Measurements from ENCODE around the gene ATP2B2.

Gene ATP2B2

GRCh38 chr3:10455545-10455914 is 49.9 kb downstream of the ATP2B2 start:
- in situ Hi-C loops (cut with HindIII; ENCODE audit: low sequenced_read_pairs), result no loop called here

DNA sequence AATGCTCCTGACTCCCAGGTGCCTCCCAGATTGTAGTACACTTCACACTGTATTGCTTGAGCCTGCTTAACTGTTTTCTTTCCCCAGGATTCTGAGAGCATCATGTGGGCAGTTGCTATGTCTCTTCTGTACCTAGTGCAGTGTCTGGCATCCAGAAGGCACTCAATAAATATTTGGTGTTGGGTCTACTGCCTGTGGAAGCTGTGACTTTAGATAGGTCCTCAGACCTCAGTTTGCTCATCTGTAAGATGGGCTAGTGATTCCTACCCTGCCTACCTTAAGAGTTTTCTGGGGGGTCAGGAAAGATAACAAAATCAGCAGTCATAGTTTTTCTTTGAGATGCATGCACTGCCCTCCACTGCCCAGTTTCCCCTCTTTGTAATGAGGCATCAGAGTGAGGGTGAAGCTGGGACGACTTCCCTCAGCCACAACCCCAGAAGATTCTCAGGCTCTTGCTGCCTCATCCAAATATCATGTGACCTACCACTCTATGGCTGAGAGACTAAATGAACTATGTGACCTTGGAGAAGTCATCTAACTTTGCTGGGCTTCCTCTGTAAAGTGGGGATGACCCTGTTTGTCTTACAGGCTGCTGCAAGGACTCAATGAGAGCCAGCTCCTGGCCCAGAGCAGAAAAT is 50.4 kb downstream of the ATP2B2 start:
- in situ Hi-C loops (cut with HindIII; ENCODE audit: low sequenced_read_pairs), result no loop called here

DNA sequence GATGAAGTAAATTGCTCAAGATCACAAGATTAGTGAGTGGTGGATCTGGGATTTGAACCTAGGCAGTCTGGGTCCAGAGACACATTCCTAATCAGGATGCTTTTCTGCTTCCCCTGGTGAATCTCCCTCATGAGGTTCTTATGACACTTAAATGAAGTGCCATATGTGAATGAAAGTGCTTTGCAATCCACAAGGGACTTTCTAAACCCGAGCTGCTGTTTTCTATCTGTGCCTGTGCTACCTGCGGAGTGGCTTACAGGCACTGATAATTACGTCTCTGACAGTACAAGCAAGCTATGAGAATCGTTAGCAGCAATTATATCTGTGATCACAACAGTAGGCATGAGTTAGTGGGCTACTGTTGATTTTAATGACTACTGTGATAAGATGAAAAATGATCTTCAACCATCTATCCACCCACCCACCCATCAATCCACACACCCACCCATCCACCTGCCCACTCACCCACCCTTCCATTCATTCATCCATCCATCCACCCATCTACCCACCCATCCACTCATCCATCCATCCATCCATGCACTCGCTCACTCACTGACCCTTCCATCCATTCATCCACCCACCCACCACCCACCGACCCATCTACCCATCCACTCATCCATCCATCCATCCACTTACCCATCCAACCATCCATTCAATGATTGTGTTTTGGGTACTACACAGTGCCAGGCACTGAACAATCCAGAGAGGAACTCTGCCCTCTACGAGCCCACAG is 51.8 kb downstream of the ATP2B2 start:
- in situ Hi-C loops (cut with HindIII; ENCODE audit: low sequenced_read_pairs), result no loop called here

GRCh38 chr3:10450494-10451440 is 54.6 kb downstream of the ATP2B2 start:
- in situ Hi-C loops (cut with HindIII; ENCODE audit: low sequenced_read_pairs), result no loop called here

- in situ Hi-C loops (cut with HindIII; ENCODE audit: low sequenced_read_pairs), result no loop called here
Observed at GRCh38 chr3:10449436-10449835, 56.0 kb downstream of the ATP2B2 start.

- in situ Hi-C loops (cut with HindIII; ENCODE audit: low sequenced_read_pairs), result no loop called here
Observed at GRCh38 chr3:10448544-10448943, 56.8 kb downstream of the ATP2B2 start.

DNA sequence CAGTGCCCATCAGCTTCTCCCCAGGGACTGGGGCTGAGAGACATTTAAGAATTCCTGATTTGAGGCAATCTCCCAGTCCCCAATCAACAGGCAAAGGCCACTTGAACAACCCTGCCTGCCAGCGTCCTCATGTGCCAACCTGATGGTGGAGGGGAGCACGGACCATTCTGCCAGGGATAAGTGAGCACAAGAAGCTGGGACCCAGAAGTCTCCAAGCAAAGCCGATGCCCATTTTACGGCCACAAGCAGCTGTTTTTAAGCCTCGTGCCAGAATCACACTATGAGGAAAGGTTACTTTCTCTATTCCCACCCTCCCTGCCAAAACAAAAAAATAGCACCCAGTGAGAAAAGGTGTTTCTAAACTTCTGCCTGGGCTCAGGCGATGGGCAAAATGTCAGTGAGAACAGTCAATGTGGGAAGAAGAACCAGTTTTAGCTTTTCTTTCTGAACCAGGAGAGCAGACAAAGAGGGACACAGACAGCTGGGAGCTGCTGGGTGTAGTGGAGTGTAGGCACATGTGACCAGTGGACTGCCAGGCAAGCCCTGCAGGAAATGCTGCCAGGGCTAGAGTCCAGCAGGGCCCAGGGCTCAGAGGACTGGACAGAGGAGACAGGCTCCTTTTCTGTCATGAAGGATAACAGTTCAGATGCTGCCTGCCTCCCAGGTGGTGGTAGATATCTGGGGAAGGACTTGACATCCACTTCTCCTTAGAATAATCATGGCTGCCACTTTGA is 57.7 kb downstream of the ATP2B2 start:
- in situ Hi-C loops (cut with HindIII; ENCODE audit: low sequenced_read_pairs), result no loop called here

GRCh38 chr3:10447110-10447509 is 58.3 kb downstream of the ATP2B2 start:
- in situ Hi-C loops (cut with HindIII; ENCODE audit: low sequenced_read_pairs), result no loop called here

DNA sequence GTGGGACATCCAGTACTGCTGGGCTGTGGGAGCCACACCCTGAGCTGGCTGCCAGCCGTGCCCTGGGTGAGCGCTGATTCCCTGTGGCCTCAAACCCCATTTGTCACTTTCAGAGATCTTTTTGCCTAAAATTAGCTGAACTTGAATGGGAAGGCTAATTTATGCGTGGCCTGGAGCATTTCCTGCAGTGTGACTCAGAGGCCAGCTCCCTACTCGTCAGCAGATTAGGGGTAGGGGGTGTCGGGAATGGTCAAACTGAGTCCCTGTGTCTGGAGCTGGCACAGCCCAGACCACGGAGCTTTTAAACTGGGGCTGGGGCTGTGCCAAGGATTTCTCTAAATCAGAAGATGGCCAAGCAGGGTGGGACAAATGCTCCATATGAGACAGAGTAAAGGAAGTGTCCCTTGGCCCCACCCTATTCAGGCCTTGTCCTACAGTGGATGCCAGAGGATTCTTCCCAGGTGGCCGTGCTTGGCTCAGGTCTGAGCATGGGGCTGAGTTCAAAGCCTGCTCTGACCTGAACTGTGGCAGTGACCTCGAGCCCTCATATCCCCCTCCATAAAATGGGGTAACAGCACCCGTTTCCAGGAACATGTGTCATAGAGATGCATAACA is 59.7 kb downstream of the ATP2B2 start:
- in situ Hi-C loops (cut with HindIII; ENCODE audit: low sequenced_read_pairs), result no loop called here

DNA sequence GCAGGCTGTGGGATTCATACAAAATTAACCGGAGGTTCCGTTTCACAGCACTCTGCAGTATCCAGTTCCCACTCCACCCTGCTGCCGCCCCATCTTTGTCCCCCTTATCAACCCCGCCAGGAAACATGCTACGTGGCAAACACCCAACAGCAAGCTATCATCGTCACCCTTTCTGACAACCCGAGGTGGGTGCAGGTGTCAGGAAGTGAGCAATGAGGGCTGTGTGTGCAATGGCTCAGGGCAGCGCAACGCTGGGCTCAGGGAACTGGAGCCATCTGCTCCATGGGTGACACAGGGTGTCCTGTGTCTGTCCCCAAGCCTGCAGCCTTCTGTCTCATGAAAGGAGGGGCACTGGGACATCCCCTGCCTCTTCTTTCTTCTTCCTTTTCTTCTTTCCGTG is 60.9 kb downstream of the ATP2B2 start:
- in situ Hi-C loops (cut with HindIII; ENCODE audit: low sequenced_read_pairs), result no loop called here

DNA sequence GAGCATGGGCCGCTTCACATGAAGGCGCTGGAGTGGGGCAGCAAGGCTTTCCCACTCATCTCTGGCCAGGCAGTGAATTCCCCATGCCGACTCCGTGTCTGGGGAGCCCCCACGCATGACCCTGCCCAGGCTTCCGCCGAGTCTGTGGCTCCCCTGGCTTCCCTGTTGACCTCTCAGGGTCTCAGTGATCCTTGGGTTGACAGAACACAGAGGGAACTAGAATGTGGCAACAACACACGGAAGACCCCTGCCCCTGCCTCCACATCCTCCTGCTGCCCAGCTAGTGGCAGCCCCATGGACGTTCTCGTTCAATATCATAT is 61.3 kb downstream of the ATP2B2 start:
- in situ Hi-C loops (cut with HindIII; ENCODE audit: low sequenced_read_pairs), result no loop called here

DNA sequence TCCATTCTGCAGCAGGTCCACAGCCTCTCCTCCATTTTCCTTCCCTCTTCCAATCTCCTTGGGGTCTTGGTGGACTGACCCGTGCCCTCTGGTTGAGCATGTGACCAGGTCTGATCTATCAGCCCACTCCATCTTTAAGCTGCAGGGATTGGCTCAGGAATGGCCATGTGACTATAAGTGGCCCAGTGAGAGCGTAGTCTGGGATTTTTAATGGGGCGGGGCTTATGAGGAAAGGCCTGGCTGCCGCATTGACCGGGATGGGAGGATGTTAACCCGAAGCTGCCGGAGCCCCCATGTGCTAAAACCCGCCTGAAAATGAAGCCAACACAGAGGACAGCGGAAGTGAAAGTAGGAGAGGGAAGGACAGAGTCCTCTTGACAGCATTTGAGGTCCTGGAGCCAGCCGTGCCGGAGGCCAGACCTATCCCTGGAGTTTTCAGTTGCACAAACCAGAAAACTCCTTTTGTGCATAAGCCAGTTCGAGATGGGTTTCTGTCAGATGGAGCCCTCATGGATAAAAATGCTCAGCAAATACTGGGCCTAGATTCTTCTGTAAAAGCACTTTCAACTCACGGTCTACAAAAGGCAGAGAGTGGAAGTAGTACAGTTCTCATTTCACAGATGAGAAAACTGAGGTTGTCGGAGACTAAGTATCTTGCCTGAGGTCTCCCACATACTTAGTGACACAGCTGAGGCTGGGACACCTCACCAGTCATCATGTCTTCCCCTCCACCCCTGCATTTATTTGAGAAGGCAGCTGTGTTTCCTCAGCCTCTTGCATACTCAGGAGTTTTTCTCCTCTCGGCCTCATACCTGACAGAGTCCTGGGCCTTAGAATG is 61.9 kb downstream of the ATP2B2 start:
- in situ Hi-C loops (cut with HindIII; ENCODE audit: low sequenced_read_pairs), result no loop called here

DNA sequence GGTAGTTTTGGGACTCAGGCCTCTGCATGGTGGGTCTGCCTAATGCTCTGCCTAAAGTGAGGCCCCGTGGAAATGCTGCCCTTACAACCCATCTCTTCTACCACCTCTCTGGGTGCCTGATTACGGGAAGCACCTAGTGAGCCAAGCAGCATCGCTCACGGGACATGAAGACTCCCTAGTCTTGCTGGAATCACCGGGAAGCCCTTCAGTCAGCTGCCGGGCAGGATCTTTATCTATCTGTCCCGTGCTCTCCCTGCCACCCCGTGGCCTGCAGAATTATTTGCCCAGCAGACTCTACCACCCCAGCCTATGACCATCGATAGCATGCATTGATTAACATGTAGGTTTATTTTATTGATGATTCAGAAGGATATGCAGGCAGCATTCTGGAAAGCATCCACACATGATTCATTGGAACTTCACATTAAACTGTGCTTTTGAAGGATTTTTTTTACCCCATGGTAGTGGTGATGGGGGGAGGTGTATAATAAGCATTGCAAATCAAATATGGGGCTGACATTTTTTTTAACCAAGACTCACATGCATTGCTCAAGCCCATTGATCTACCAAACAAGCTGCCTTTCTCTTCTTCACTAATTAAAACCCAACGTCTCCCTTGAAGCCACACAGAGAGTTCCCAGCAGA is 63.1 kb downstream of the ATP2B2 start:
- in situ Hi-C loops (cut with HindIII; ENCODE audit: low sequenced_read_pairs), result no loop called here

- in situ Hi-C loops (cut with HindIII; ENCODE audit: low sequenced_read_pairs), result no loop called here
Observed at GRCh38 chr3:10440684-10441083, 64.7 kb downstream of the ATP2B2 start.

GRCh38 chr3:10438902-10439610 is 66.3 kb downstream of the ATP2B2 start:
- in situ Hi-C loops (cut with HindIII; ENCODE audit: low sequenced_read_pairs), result loop anchor here (5.0 kb wide), 1 partner anchor 42 kb away; no protein-coding TSS in a partner anchor

DNA sequence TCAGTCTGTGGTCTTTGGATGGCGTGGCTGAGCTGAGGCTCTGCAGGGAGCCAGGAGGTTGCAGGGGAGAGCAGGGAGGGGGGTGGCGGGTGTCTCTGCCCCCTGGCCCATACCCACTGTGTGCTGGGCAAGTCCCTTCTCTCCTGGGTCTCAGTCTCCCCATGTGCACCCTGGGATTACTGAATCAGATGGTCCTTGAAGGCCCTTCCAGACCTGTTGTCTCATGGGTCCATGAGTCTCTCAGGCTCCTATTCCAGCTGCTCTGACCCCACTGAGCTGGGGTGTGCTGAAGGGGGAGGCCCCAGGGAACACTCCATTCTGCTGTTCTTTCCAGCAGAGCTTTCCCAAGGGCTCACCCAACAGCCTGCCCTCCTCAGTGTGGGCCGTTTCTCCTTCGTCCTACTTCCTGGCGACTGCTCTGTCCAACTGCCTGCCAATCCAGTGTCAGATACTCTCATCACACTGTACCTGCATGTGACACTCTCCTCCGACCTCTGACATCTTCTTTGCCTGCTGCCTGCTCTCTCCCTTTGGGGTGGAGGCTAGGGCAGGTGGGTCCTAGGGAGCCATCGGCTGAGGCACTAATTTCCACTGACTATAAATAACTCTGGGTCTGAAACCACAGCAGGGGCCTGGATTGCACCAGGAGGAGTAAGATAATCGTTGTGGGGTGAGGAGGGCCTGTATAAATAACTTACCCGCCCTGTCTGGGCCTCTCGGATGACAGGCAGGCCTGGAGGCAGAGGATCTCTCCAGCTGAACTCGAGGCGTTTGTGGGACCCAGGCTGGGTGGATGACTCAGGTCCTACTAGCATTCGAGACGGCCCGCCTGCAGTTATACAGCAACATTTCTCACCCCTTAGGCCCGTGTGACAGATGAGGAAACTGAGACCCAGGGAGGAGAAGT is 67.1 kb downstream of the ATP2B2 start:
- in situ Hi-C loops (cut with HindIII; ENCODE audit: low sequenced_read_pairs), result loop anchor here (5.0 kb wide), 1 partner anchor 41 kb away; no protein-coding TSS in a partner anchor

DNA sequence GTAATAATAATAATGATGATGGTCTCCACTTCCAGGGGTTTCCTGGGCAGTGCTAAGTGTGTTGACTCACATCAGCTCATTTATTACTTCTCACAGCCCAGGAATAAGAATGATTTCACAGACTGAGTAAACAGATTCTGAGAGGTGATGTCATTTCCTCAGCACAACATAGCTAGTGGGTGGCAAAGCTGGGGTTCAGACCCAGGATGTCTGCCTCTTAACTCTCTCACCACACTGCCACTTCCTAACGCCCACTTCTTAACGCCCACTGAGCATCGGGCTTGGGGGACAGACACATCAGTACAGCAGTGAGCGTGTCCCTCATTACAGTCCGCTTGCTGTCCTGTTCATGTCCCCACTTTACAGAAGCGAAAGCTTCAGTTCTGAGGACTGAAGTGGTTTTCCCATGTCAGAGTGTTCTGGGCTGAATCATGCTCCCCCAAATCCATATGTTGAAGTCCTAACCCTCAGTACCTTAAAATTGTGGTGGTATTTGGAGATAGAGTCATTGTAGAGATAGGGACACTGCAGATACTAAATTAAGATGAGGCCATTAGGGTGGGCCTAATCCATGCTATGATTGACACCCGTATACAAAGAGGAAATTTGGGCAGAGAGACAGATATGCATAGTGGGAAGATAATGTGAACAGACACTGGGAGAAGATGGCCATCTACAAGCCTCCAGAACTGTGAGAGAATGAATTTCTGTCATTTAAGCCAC is 68.0 kb downstream of the ATP2B2 start:
- in situ Hi-C loops (cut with HindIII; ENCODE audit: low sequenced_read_pairs), result loop anchor here (5.0 kb wide), 1 partner anchor 40 kb away; no protein-coding TSS in a partner anchor
